A549 treated with GW870086 at 1 μM for 4 hours (cell line): ENCODE measurements around the gene ASH1L. TPM values are rescaled to one million over a fixed set of nuclear protein-coding genes. Genes with fewer than 3 reads are reported as not detected.

Experiments used
- total RNA-seq: library from RNA; stranded (reverse); fragments of 200-300 nt; extraction: Qiagen RNA extraction; gene quantifications from 5 replicates; pipeline ENCODE4 v1.2.3, GENCODE V29; 2022; ENCODE audit warnings: low read depth

Gene ASH1L
- 7.2 to 12.7 TPM (median 11.4 TPM) in 5 replicates for total RNA-seq

GRCh38 chr1:155562581-155563376 is at the start of gene ASH1L:
Gene ASH1L (minus strand): TSS chr1:155562803. CDS start chr1:155521519, 41,284 bp downstream.

GRCh38 chr1:155609515-155610256 is 47.1 kb upstream of the ASH1L start, which contains the start of gene MSTO1:
Gene MSTO1 (plus strand): TSS chr1:155610218. CDS start chr1:155610249, 31 bp downstream.

GRCh38 chr1:155320661-155321617 is 241.7 kb downstream of the ASH1L start, which contains the start of gene RUSC1:
Gene RUSC1 (plus strand): TSS chr1:155320894. CDS start chr1:155321774, 880 bp downstream.

GRCh38 chr1:155308493-155309422 is 253.8 kb downstream of the ASH1L start, which contains the start of gene FDPS:
Gene FDPS (plus strand): TSS chr1:155308866. CDS start chr1:155309790, 924 bp downstream.

GRCh38 chr1:155301342-155301841 is 261.2 kb downstream of the ASH1L start, which contains the start of gene PKLR:
Gene PKLR (minus strand): TSS chr1:155301438. CDS start chr1:155301395, 43 bp downstream.

Other genes starting within 250 kb of the ASH1L start
- gene RUSC1, start 241.9 kb downstream of the ASH1L start, total RNA-seq, result 40.2 to 54.7 TPM (median 53.4 TPM) in 5 replicates
- 38.7 to 45.2 TPM (median 40.7 TPM) in 5 replicates for gene MSTO1, start 47.4 kb upstream of the ASH1L start, total RNA-seq
- 42.1 to 47.2 TPM (median 47.0 TPM) in 5 replicates for gene YY1AP1, start 126.0 kb upstream of the ASH1L start, total RNA-seq
- 107 to 131 TPM (median 117 TPM) in 5 replicates for gene DAP3, start 126.3 kb upstream of the ASH1L start, total RNA-seq